KOPT-K1 (cell line): ENCODE data around the gene MOB2.
"Not testable (repeated sequence)": the region's sequence is repeated elsewhere in the genome, so short reads cannot be mapped to it uniquely, and the experiment has no call there.

Experiments used
- H3K27ac ChIP-seq: fragments of 200-600 bp; sonication (generic); 2 replicates; pipeline ENCODE4 v1.5.1; 2016; ENCODE audit warnings: antibody characterized with exemption, mild to moderate bottlenecking, low read depth, low read length; ENCODE audit not compliant: poor library complexity, severe bottlenecking
- H3K36me3 ChIP-seq: fragments of 200-600 bp; sonication (generic); 2 replicates; pipeline ENCODE4 v1.5.1; 2017; ENCODE audit warnings: antibody characterized with exemption, mild to moderate bottlenecking, low read length, moderate library complexity; ENCODE audit not compliant: insufficient read depth
- H3K9me3 ChIP-seq: fragments of 200-600 bp; sonication (generic); 2 replicates; pipeline ENCODE4 v1.5.1; 2017; ENCODE audit warnings: antibody characterized with exemption, low read length, mild to moderate bottlenecking; ENCODE audit not compliant: insufficient read depth, poor library complexity, severe bottlenecking

MOB2 gene

DNA sequence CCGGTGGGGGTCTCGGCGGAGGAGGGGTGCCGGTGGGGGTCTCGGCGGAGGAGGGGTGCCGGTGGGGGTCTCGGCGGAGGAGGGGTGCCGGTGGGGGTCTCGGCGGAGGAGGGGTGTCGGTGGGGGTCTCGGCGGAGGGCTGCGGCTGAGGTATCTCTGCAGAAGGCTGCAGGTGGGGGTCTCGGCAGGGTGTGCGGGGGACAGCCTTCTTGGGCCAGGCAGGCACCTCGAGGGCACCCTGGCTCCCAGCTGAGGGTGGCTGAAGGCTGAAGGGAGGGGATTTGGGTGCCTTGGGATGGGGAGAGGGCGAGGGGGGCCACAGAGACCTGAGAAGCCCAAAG is 51.1 kb downstream of the MOB2 start:
- H3K27ac ChIP-seq, H3K36me3 ChIP-seq, H3K9me3 ChIP-seq: not testable (repeated sequence)

- Histone ChIP-seq H3K9me3 (no peaks in the 10 kb centered on the region), H3K36me3 (no peaks in the 10 kb centered on the region)
Measured at GRCh38 chr11:1433977-1434640, 52.5 kb downstream of the MOB2 start.

DNA sequence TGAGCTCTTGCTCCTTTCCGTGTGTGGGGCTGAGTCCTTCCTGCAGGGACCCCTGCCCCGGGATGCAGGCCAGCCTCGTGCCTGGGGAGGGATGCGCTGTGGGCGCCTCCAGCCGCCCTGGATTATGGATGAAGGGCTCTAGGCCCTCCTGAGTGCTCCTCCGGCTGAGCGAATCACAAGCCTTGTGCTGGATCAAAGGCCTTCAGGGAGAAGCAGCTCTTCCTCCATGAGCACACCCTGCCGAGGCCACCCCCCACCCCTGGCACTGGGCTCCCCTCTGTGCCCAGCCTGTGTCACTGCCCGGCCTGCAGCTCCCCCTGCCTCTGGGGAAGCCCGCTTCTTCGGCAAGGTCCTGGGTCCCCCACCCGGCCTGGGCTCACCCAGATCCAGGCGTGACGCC is 53.0 kb downstream of the MOB2 start:
- H3K36me3 ChIP-seq = no peaks in the 10 kb centered on the region
- H3K9me3 ChIP-seq = no peaks in the 10 kb centered on the region
- no peak overlapping the region for H3K27ac ChIP-seq

More at GRCh38 chr11:1433977-1434640, 52.5 kb downstream of the MOB2 start:
- no peak overlapping the region for H3K27ac ChIP-seq

- Histone ChIP-seq H3K27ac (no peak overlapping the region), H3K9me3 (no peaks in the 10 kb centered on the region), H3K36me3 (no peaks in the 10 kb centered on the region)
Measured at GRCh38 chr11:1428762-1429316, 57.7 kb downstream of the MOB2 start.

DNA sequence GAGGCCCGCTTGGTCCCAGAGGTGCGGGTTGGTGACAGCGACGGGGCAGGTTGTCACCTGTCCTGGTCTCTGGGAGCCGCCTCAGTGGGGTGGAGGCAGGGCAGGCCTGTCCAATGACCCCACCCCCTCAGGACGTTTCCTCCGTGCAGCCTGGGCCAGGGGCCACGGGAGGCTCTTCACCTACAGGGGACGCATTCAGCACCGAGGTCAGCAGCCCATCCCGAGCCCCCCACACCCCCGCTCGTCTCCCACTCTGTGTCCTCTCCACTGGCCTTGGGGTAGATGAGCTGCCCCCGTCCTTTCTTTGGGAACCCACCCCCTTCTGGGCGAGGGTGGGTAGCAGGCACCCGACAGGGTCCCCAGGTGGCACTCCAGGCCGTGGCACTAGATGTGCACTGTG is 61.1 kb downstream of the MOB2 start:
- H3K9me3 ChIP-seq = peaks cover 1% of the 10 kb centered on the region
- no peaks in the 10 kb centered on the region for H3K36me3 ChIP-seq
- no peak overlapping the region for H3K27ac ChIP-seq

DNA sequence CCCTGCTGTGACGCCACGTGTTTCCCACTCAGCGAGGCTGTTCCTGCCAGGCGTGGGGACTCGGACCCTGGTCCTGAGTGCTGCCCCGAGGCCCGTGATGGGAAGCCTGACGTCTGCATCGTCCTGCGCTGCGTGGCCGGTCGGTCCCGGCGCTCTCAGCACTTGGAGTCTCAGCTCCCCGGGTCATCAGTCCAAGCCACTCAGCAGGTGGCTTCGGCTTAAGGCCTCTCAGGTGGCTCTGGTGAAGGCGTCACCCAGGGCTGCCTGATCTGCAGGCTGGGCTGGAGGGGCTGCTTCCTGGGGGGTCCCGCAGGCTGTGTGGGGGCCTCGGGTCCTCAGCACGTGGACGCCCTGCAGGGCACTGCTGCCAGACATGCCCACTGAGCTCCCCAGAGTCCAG is 61.6 kb downstream of the MOB2 start:
- H3K9me3 ChIP-seq = peaks cover 5% of the 10 kb centered on the region
- H3K36me3 ChIP-seq = no peaks in the 10 kb centered on the region

GRCh38 chr11:1423406-1423805 is 63.2 kb downstream of the MOB2 start:
- H3K27ac ChIP-seq, H3K36me3 ChIP-seq: not testable (repeated sequence)
- H3K9me3 ChIP-seq = peaks cover 19% of the 10 kb centered on the region

More for the DNA sequence above, 61.6 kb downstream of the MOB2 start:
- no peak overlapping the region for H3K27ac ChIP-seq

GRCh38 chr11:1422981-1423380 is 63.6 kb downstream of the MOB2 start:
- H3K27ac ChIP-seq = no peak overlapping the region
- no peaks in the 10 kb centered on the region for H3K36me3 ChIP-seq
- peaks cover 23% of the 10 kb centered on the region for H3K9me3 ChIP-seq

- Histone ChIP-seq H3K9me3 (peaks cover 26% of the 10 kb centered on the region), H3K27ac (no peak overlapping the region), H3K36me3 (no peaks in the 10 kb centered on the region)
Measured at GRCh38 chr11:1422481-1422880, 64.1 kb downstream of the MOB2 start.

DNA sequence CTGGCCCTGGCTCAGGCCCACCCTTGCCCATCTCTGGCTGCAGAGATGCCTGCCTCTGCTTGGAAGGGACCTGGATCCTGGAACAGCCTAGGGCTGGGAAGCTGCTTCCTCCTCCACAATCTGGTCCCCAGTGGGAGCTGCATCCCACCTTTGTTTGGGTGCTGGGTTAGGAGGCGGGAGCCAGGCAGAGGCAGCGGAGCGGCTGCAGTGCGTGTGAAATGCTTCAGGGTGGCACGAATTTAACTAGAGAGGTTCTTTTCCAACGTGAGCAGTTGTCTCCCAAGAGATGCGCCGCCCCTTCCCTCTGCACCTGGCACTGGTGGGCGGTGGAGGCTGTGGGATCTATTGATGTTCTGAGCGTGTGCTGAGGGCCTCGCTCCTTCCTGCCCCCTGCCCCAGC is 65.3 kb downstream of the MOB2 start:
- H3K36me3 ChIP-seq = no peaks in the 10 kb centered on the region
- no peak overlapping the region for H3K27ac ChIP-seq
- H3K9me3 ChIP-seq = peaks cover 38% of the 10 kb centered on the region

- Histone ChIP-seq H3K27ac (no peak overlapping the region), H3K36me3 (no peaks in the 10 kb centered on the region), H3K9me3 (peaks cover 49% of the 10 kb centered on the region)
Measured at GRCh38 chr11:1419811-1420210, 66.8 kb downstream of the MOB2 start.
